SK-N-SH (cell line): Measurements from ENCODE around the gene SLC24A3. TPM values are rescaled to one million over a fixed set of nuclear protein-coding genes. Genes with fewer than 3 reads are reported as not detected.

ENCODE experiments used
- CTCF ChIA-PET: fragments of 300-600, 350-600 bp; formaldehyde crosslinking; extraction: SDS; loops from one replicate; lab custom pipeline; 2021; lab: Yijun Ruan, JAX
- POLR2A ChIA-PET: fragments of 350-600 bp; sonication (Branson Sonifier 250); formaldehyde crosslinking; extraction: SDS; loops from one replicate; lab custom pipeline; 2020; ENCODE audit warnings: antibody characterized with exemption, inconsistent platforms; lab: Yijun Ruan, JAX
- DNase-seq: peaks from one replicate; pipeline ENCODE4 v3.0.0; 2012
- H2AFZ ChIP-seq: fragments of 200-600 bp; sonication (generic); 2 replicates; pipeline ENCODE4 v1.8.1; 2016; ENCODE audit warnings: antibody characterized with exemption, mild to moderate bottlenecking, low read depth
- H3F3A ChIP-seq: fragments of 200-600 bp; sonication (generic); replicated peaks from 2 replicates; pipeline ENCODE3; 2016; ENCODE audit warnings: antibody characterized with exemption, mild to moderate bottlenecking; ENCODE audit not compliant: insufficient read depth
- H3K27ac ChIP-seq, 2 experiments: fragments of 200-500 bp in 1 of 2; fragments of 200-600 bp in 1 of 2; sonication (Bioruptor generic) in 1 of 2; sonication (generic), shearing (Covaris generic) in 1 of 2; 2 replicates each; pipeline versions ENCODE4 v1.5.1 to v1.6.1; 2014 to 2016; ENCODE audit warnings: low read depth in 2 of 2, inconsistent platforms in 1 of 2, low read length in 1 of 2, mild to moderate bottlenecking in 1 of 2, mixed read lengths in 1 of 2
- H3K27me3 ChIP-seq: fragments of 200-600 bp; sonication (generic), shearing (Covaris generic); 2 replicates; pipeline ENCODE4 v1.6.1; 2016; ENCODE audit warnings: mixed run types; ENCODE audit not compliant: insufficient read depth
- H3K36me3 ChIP-seq, 2 experiments: fragments of 200-500 bp in 1 of 2; fragments of 200-600 bp in 1 of 2; sonication (Bioruptor generic) in 1 of 2; sonication (generic) in 1 of 2; replicated peaks in 1 of 2; 2 replicates each; pipeline versions ENCODE3 to v1.5.1; 2014 to 2016; ENCODE audit warnings: low read length in 1 of 2, mild to moderate bottlenecking in 1 of 2; ENCODE audit not compliant: insufficient read depth in 2 of 2, control insufficient read depth in 1 of 2
- H3K4me1 ChIP-seq, 2 experiments: fragments of 200-500 bp in 1 of 2; fragments of 200-600 bp in 1 of 2; sonication (Bioruptor generic) in 1 of 2; sonication (generic), shearing (Covaris generic) in 1 of 2; 2 replicates each; pipeline versions ENCODE4 v1.5.1 to v1.6.1; 2014 to 2016; ENCODE audit warnings: low read depth in 1 of 2, low read length in 1 of 2, mixed run types in 1 of 2; ENCODE audit not compliant: insufficient read depth in 2 of 2, control insufficient read depth in 1 of 2
- H3K4me2 ChIP-seq: fragments of 200-600 bp; sonication (generic), shearing (Covaris generic); 2 replicates; pipeline ENCODE4 v1.6.1; 2017; ENCODE audit warnings: mixed run types
- H3K4me3 ChIP-seq, 2 experiments: fragments of 200-500 bp in 1 of 2; fragments of 200-600 bp in 1 of 2; sonication (Bioruptor generic) in 1 of 2; sonication (generic), shearing (Covaris generic) in 1 of 2; 2 replicates each; pipeline versions ENCODE4 v1.5.1 to v1.8.1; 2014 to 2016; ENCODE audit warnings: low read depth in 2 of 2, inconsistent platforms in 1 of 2, low read length in 1 of 2, mild to moderate bottlenecking in 1 of 2, mixed read lengths in 1 of 2, moderate library complexity in 1 of 2
- H3K79me2 ChIP-seq: fragments of 200-600 bp; sonication (generic); 2 replicates; pipeline ENCODE4 v1.8.1; 2017; ENCODE audit warnings: mild to moderate bottlenecking; ENCODE audit not compliant: insufficient read depth
- H3K9ac ChIP-seq: fragments of 200-600 bp; sonication (generic); 2 replicates; pipeline ENCODE4 v1.6.1; 2017; ENCODE audit warnings: mixed run types
- H3K9me2 ChIP-seq: fragments of 200-600 bp; sonication (generic); 2 replicates; pipeline ENCODE4 v1.6.1; 2017; ENCODE audit warnings: mixed run types
- H3K9me3 ChIP-seq: fragments of 200-600 bp; sonication (generic); 2 replicates; pipeline ENCODE4 v1.6.1; 2017; ENCODE audit warnings: mixed run types, mild to moderate bottlenecking, moderate library complexity
- H4K20me1 ChIP-seq: fragments of 200-600 bp; sonication (generic); 2 replicates; pipeline ENCODE4 v1.6.1; 2017; ENCODE audit warnings: mild to moderate bottlenecking, mixed run types; ENCODE audit not compliant: insufficient read depth
- CHD2 ChIP-seq: fragments of 150-350 bp; IDR thresholded peaks from 2 replicates; pipeline ENCODE4 v1.6.1; 2018; ENCODE audit warnings: low read length; ENCODE audit not compliant: partially characterized antibody
- ELF1 ChIP-seq: IDR thresholded peaks from 2 replicates; pipeline ENCODE4 v1.4.0; 2012
- EP300 ChIP-seq, 2 experiments: IDR thresholded peaks; 2 replicates each; pipeline versions ENCODE4 v1.4.0 to v1.6.1; 2012; ENCODE audit warnings: borderline replicate concordance in 1 of 2, low read depth in 1 of 2, low read length in 1 of 2
- EZH2phosphoT487 ChIP-seq: fragments of 200-600 bp; sonication (generic); IDR thresholded peaks from 2 replicates; pipeline ENCODE4 v1.6.1; 2017; ENCODE audit warnings: low read depth, mixed run types, mild to moderate bottlenecking, antibody characterized with exemption, moderate library complexity, borderline replicate concordance
- FOSL2 ChIP-seq: IDR thresholded peaks from 2 replicates; pipeline ENCODE4 v1.4.0; 2012; ENCODE audit warnings: low read depth, mild to moderate bottlenecking, moderate library complexity, borderline replicate concordance
- FOXM1 ChIP-seq: IDR thresholded peaks from 2 replicates; pipeline ENCODE4 v1.4.0; 2012; ENCODE audit warnings: low read depth, mild to moderate bottlenecking
- GABPA ChIP-seq: IDR thresholded peaks from 2 replicates; pipeline ENCODE4 v1.4.0; 2012; ENCODE audit warnings: low read depth, mild to moderate bottlenecking
- GATA2 ChIP-seq: sonication (generic); formaldehyde crosslinking; IDR thresholded peaks from 2 replicates; pipeline ENCODE4 v1.5.0; 2020; ENCODE audit warnings: mild to moderate bottlenecking, missing genetic modification reagents
- IRF3 ChIP-seq: fragments of 150-350 bp; IDR thresholded peaks from 2 replicates; pipeline ENCODE4 v1.6.1; 2016; ENCODE audit warnings: mild to moderate bottlenecking, low read depth, low read length
- MEF2A ChIP-seq: IDR thresholded peaks from 2 replicates; pipeline ENCODE4 v1.4.0; 2012; ENCODE audit warnings: low read depth, borderline replicate concordance
- POLR2AphosphoS5 ChIP-seq: IDR thresholded peaks from 2 replicates; pipeline ENCODE4 v1.6.1; 2012; ENCODE audit warnings: low read depth, low read length
- RCOR1 ChIP-seq: fragments of 150-350 bp; IDR thresholded peaks from 2 replicates; pipeline ENCODE4 v1.6.1; 2017; ENCODE audit warnings: antibody characterized with exemption, low read length
- RFX5 ChIP-seq: IDR thresholded peaks from 2 replicates; pipeline ENCODE4 v1.6.1; 2012; ENCODE audit warnings: mild to moderate bottlenecking, improper control_type of control experiment, low read length
- RXRA ChIP-seq: IDR thresholded peaks from 2 replicates; pipeline ENCODE4 v1.4.0; 2012; ENCODE audit warnings: low read depth, mild to moderate bottlenecking, borderline replicate concordance
- SMC3 ChIP-seq: IDR thresholded peaks from 2 replicates; pipeline ENCODE4 v1.6.1; 2012; ENCODE audit warnings: low read depth, low read length, improper control_type of control experiment
- TAF1 ChIP-seq: IDR thresholded peaks from 2 replicates; pipeline ENCODE4 v1.6.1; 2012; ENCODE audit warnings: low read depth, mild to moderate bottlenecking, low read length, moderate library complexity, borderline replicate concordance
- TEAD4 ChIP-seq: IDR thresholded peaks from 2 replicates; pipeline ENCODE4 v1.4.0; 2012; ENCODE audit warnings: mild to moderate bottlenecking, borderline replicate concordance; ENCODE audit not compliant: insufficient read depth
- YY1 ChIP-seq: IDR thresholded peaks from 2 replicates; pipeline ENCODE4 v1.4.0; 2012; ENCODE audit warnings: low read depth, mild to moderate bottlenecking
- ZBTB33 ChIP-seq: IDR thresholded peaks from 2 replicates; pipeline ENCODE4 v1.4.0; 2012; ENCODE audit warnings: low read depth, borderline replicate concordance
- WGBS: methylation state at CpG from one replicate; pipeline ENCODE4 v1.1.6; 2017; ENCODE audit warnings: low lambda C conversion rate; 5-methylcytosine and 5-hydroxymethylcytosine counted together
- polyA plus RNA-seq, 3 experiments: library from polyadenylated mRNA; depleted of rRNA; stranded (reverse); fragments of >200 nt; gene quantifications; 2 replicates each; pipeline ENCODE4 v1.2.3, GENCODE V29; 2012
- TF ChIP-seq, protein P1 (sequence below): fragments of 200-600 bp; sonication (generic); IDR thresholded peaks from 2 replicates; pipeline ENCODE4 v1.6.1; 2017; ENCODE audit warnings: antibody characterized with exemption, mild to moderate bottlenecking, moderate library complexity

SLC24A3 gene
- polyA plus RNA-seq, 1 of the 3 experiments (the other 2 are of a cell fraction) = not detected

- Histone ChIP-seq H3K9ac (no peak overlapping the region), H3K9me3 (no peaks in the 10 kb centered on the region), H3K27ac (no peak overlapping the region), H4K20me1 (no peaks in the 10 kb centered on the region), H3F3A (no peaks in the 10 kb centered on the region), H3K36me3 (no peaks in the 10 kb centered on the region), H3K4me3 (no peak overlapping the region), H2AFZ (no peak overlapping the region), H3K27me3 (peaks cover 4% of the 10 kb centered on the region; the same call in 1 of the 2 replicates), H3K79me2 (no peaks in the 10 kb centered on the region), H3K9me2 (no peaks in the 10 kb centered on the region)
- 5% methylated on average over 5 of the region's 5 CpGs for WGBS
- DNase-seq = no peak
- ChIA-PET CTCF (no interaction called here), POLR2A (no interaction called here)
- TF ChIP-seq RFX5 (no peak), FOXM1 (no peak), ZBTB33 (no peak), GABPA (no peak), FOSL2 (no peak), CHD2 (no peak), POLR2AphosphoS5 (no peak), ELF1 (no peak)
- TF ChIP-seq, protein P1, sequence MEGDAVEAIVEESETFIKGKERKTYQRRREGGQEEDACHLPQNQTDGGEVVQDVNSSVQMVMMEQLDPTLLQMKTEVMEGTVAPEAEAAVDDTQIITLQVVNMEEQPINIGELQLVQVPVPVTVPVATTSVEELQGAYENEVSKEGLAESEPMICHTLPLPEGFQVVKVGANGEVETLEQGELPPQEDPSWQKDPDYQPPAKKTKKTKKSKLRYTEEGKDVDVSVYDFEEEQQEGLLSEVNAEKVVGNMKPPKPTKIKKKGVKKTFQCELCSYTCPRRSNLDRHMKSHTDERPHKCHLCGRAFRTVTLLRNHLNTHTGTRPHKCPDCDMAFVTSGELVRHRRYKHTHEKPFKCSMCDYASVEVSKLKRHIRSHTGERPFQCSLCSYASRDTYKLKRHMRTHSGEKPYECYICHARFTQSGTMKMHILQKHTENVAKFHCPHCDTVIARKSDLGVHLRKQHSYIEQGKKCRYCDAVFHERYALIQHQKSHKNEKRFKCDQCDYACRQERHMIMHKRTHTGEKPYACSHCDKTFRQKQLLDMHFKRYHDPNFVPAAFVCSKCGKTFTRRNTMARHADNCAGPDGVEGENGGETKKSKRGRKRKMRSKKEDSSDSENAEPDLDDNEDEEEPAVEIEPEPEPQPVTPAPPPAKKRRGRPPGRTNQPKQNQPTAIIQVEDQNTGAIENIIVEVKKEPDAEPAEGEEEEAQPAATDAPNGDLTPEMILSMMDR = no peak
- TF ChIP-seq, all 33 proteins: peak for 0
- Histone ChIP-seq H3K4me1 (peaks cover 0 to 3% of the 10 kb centered on the region in 2 experiments; a peak in 1 of 4 replicates), H3K4me2 (no peak overlapping the region)
Observed at GRCh38 chr20:19252451-19253120, 40.1 kb downstream of the SLC24A3 start.

DNA sequence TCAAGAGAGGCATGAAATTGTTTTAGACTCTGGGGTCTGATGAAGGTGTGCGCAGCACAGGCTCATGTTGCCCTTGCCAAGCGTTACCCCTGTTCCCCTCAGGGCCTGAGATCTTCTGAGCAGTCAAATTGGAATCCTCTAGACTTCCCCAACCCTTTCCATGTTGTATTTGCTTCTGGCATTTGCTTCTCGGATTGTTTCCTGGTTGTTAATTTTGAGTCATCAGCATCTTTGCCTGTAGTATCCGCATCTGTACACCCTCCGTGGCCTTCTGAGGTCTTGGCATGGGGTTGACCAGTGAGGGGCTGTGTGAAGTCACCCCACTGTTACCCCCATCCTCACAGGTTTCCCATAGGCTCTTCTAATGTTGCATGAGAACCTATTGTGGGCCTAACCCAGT, 40.9 kb downstream of the SLC24A3 start:
- 8% methylated on average over 4 of the region's 5 CpGs for WGBS
- no peaks in the 10 kb centered on the region for H4K20me1 ChIP-seq
- no peak overlapping the region for H3K4me3 ChIP-seq
- H3K9me2 ChIP-seq = no peaks in the 10 kb centered on the region
- H3K9ac ChIP-seq = no peak overlapping the region
- no peak overlapping the region for H3K4me2 ChIP-seq
- H3F3A ChIP-seq = no peaks in the 10 kb centered on the region
- DNase-seq = no peak
- H3K27ac ChIP-seq = no peak overlapping the region
- H3K36me3 ChIP-seq = no peaks in the 10 kb centered on the region
- no peaks in the 10 kb centered on the region for H3K9me3 ChIP-seq
- peaks cover 4% of the 10 kb centered on the region; the same call in 1 of the 2 replicates for H3K27me3 ChIP-seq
- TF ChIP-seq TEAD4 = no peak
- TF ChIP-seq IRF3 = no peak
- TF ChIP-seq TAF1 = no peak
- no peak for TF ChIP-seq RCOR1
- no peak for TF ChIP-seq GATA2
- TF ChIP-seq GABPA = no peak
- TF ChIP-seq RXRA = no peak
- no peak for TF ChIP-seq SMC3
- no peak for TF ChIP-seq EP300 (IDR thresholded peaks at IDR 0.05; ENCODE audit: borderline replicate concordance in 1 of 2, low read depth in 1 of 2, low read length in 1 of 2)
- no peak for TF ChIP-seq YY1
- TF ChIP-seq CHD2 = no peak
- TF ChIP-seq EZH2phosphoT487 = no peak
- TF ChIP-seq ELF1 = no peak
- TF ChIP-seq MEF2A = no peak
- ChIA-PET POLR2A (no interaction called here), CTCF (no interaction called here)
- H3K4me1 ChIP-seq = peaks cover 0 to 3% of the 10 kb centered on the region in 2 experiments; a peak in 1 of 4 replicates
- no peaks in the 10 kb centered on the region for H3K79me2 ChIP-seq
- H2AFZ ChIP-seq = no peak overlapping the region
